Activated CD8-positive, alpha-beta memory T cell treated with anti-CD3 and anti-CD28 coated beads, Interleukin-2, amount 50 U/mL, for 24 hours (primary cell): ENCODE measurements around the gene TSC22D3.
"Not testable (repeated sequence)": the region's sequence is repeated elsewhere in the genome, so short reads cannot be mapped to it uniquely, and the experiment has no call there.

Experiments
- DNase-seq: peaks from one replicate; pipeline ENCODE4 v3.0.0-alpha.2; 2020; ENCODE audit errors: extremely low read depth

The TSC22D3 gene

GRCh38 chrX:107683124-107683895, 92.3 kb downstream of the TSC22D3 start:
- DNase-seq: no peak

- no peak for DNase-seq
Observed at GRCh38 chrX:107682256-107682655, 93.3 kb downstream of the TSC22D3 start.

GRCh38 chrX:107678957-107679740, 96.4 kb downstream of the TSC22D3 start:
- DNase-seq: no peak

- DNase-seq: no peak
Observed at GRCh38 chrX:107677909-107678308, 97.7 kb downstream of the TSC22D3 start.

- DNase-seq: no peak
Observed at GRCh38 chrX:107677501-107677901, 98.1 kb downstream of the TSC22D3 start.

- no peak for DNase-seq
Observed at GRCh38 chrX:107676559-107677378, 98.8 kb downstream of the TSC22D3 start.

GRCh38 chrX:107675823-107676555, 99.6 kb downstream of the TSC22D3 start:
- DNase-seq: no peak

GRCh38 chrX:107675365-107675654, 100.3 kb downstream of the TSC22D3 start:
- no peak for DNase-seq

- DNase-seq: no peak
Observed at GRCh38 chrX:107674480-107675364, 100.9 kb downstream of the TSC22D3 start.

- DNase-seq: peak; percentile 63
Observed at GRCh38 chrX:107673933-107674479, 101.6 kb downstream of the TSC22D3 start.

- no peak for DNase-seq
Observed at GRCh38 chrX:107673431-107673830, 102.2 kb downstream of the TSC22D3 start.

- no peak for DNase-seq
Observed at GRCh38 chrX:107672955-107673378, 102.6 kb downstream of the TSC22D3 start.

GRCh38 chrX:107671256-107671655, 104.3 kb downstream of the TSC22D3 start:
- not testable (repeated sequence) for DNase-seq

- no peak for DNase-seq
Observed at GRCh38 chrX:107669885-107670628, 105.5 kb downstream of the TSC22D3 start.

- no peak for DNase-seq
Observed at GRCh38 chrX:107669261-107669660, 106.3 kb downstream of the TSC22D3 start.

- not testable (repeated sequence) for DNase-seq
Observed at GRCh38 chrX:107668710-107669109, 106.9 kb downstream of the TSC22D3 start.

- no peak for DNase-seq
Observed at GRCh38 chrX:107667426-107667825, 108.2 kb downstream of the TSC22D3 start.

GRCh38 chrX:107666931-107667330, 108.7 kb downstream of the TSC22D3 start:
- DNase-seq: no peak
